Spleen (tissue), 7 donors: ENCODE measurements around the gene KLHL26.

Experiments used
- POLR2A ChIP-seq, 3 donors: fragments of 450-650 bp; IDR thresholded peaks; one replicate each; pipeline ENCODE4 v1.5.1; 2017; ENCODE audit warnings: antibody characterized with exemption in 3 of 3, mild to moderate bottlenecking in 1 of 3
- POLR2AphosphoS5 ChIP-seq, 3 donors: sonication (generic); formaldehyde crosslinking; IDR thresholded peaks; one replicate each; pipeline ENCODE4 v1.5.1; 2017; ENCODE audit warnings: antibody characterized with exemption in 3 of 3
- TF ChIP-seq, protein P1 (sequence below), 11 experiments: fragments of 200-600 bp in 7 of 11; fragments of 450-650 bp in 4 of 11; sonication (generic) in 4 of 11; IDR thresholded peaks in 8 of 11; conservative IDR thresholded peaks in 3 of 11; 1 replicate in 7 of 11; 2 replicates in 4 of 11; pipeline versions ENCODE4 v1.4.0 to v1.8.0; 2016 to 2021; ENCODE audit warnings: antibody characterized with exemption in 11 of 11, inconsistent platforms in 4 of 11, mild to moderate bottlenecking in 1 of 11
- donor health status: DM: no; HTN: no; CAD: no; lungs with moderate emphysema.
- donor health status: DM: no; HTN: no; CAD: no.
- donor health status: DM: no; HTN: no; CAD: no.

DNA sequence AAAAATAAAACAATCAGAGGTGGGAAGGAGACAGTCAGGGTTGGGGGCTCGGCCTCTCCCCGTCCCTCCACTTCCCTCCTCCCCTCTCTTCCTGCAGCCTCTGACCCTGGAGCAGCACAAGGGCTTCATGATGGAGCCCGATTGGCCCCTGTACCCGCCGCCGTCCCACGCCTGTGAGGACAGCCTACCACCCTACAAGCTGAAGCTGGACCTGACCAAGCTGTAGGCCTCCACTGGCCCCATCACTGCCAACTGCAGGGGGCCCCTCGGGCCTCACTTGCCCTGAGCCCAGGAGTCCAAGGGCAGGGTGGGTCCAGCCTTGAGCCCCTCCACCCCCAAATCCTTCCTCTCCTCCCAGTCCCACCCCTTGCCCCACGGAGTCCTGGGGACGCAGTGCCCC, 16.5 kb upstream of the KLHL26 start:
- TF ChIP-seq, protein P1, sequence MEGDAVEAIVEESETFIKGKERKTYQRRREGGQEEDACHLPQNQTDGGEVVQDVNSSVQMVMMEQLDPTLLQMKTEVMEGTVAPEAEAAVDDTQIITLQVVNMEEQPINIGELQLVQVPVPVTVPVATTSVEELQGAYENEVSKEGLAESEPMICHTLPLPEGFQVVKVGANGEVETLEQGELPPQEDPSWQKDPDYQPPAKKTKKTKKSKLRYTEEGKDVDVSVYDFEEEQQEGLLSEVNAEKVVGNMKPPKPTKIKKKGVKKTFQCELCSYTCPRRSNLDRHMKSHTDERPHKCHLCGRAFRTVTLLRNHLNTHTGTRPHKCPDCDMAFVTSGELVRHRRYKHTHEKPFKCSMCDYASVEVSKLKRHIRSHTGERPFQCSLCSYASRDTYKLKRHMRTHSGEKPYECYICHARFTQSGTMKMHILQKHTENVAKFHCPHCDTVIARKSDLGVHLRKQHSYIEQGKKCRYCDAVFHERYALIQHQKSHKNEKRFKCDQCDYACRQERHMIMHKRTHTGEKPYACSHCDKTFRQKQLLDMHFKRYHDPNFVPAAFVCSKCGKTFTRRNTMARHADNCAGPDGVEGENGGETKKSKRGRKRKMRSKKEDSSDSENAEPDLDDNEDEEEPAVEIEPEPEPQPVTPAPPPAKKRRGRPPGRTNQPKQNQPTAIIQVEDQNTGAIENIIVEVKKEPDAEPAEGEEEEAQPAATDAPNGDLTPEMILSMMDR (IDR thresholded peaks at IDR 0.05 in 8 of 11, conservative IDR thresholded peaks at IDR 0.05 in 3 of 11) = no peak
- TF ChIP-seq POLR2AphosphoS5 (IDR thresholded peaks at IDR 0.05) (no peak), POLR2A (IDR thresholded peaks at IDR 0.05) (no peak)
